Uterus (tissue), 2 donors: Measurements from ENCODE around the gene SLC9A7.

Source experiments
- CTCF ChIP-seq, 4 experiments: fragments of 200-600 bp in 2 of 4; fragments of 450-650 bp in 2 of 4; sonication (generic) in 2 of 4; IDR thresholded peaks; one replicate each; pipeline ENCODE4 v1.5.1; 2016 to 2019; ENCODE audit warnings: antibody characterized with exemption in 4 of 4, mild to moderate bottlenecking in 2 of 4, moderate library complexity in 1 of 4
- POLR2A ChIP-seq, 2 donors: fragments of 450-650 bp; IDR thresholded peaks; one replicate each; pipeline ENCODE4 v1.6.1; 2016; ENCODE audit warnings: antibody characterized with exemption in 2 of 2, mild to moderate bottlenecking in 1 of 2, moderate library complexity in 1 of 2

GRCh38 chrX:46617906-46618305 is 141.0 kb downstream of the SLC9A7 start:
- TF ChIP-seq CTCF (IDR thresholded peaks at IDR 0.05) (no peak), POLR2A (IDR thresholded peaks at IDR 0.05) (no peak)
